GM21367 (cell line): Measurements from ENCODE around the gene TYW5.

Source experiments
- ATAC-seq: cut with Tn5 transposase; IDR thresholded peaks from one replicate; pipeline ENCODE4 v1.9.1; 2021; ENCODE audit not compliant: unreplicated experiment

The TYW5 gene

GRCh38 chr2:199955339-199956061, at the start of gene TYW5, which contains the start of gene MAIP1:
Gene TYW5 (minus strand): TSS chr2:199955491. CDS start chr2:199955470, 21 bp downstream.
Gene MAIP1 (plus strand): TSS chr2:199955582. CDS start chr2:199955799, 217 bp downstream.
- ATAC-seq = peak; percentile 80

GRCh38 chr2:200003444-200003843, 48.2 kb upstream of the TYW5 start:
- ATAC-seq = no peak

GRCh38 chr2:200000444-200001163, 45.3 kb upstream of the TYW5 start:
- no peak for ATAC-seq

GRCh38 chr2:199999166-199999565, 43.9 kb upstream of the TYW5 start:
- ATAC-seq = no peak

- no peak for ATAC-seq
Observed at GRCh38 chr2:199997296-199997695, 42.0 kb upstream of the TYW5 start.

GRCh38 chr2:199994896-199995295, 39.6 kb upstream of the TYW5 start:
- ATAC-seq = no peak

- no peak for ATAC-seq
Observed at GRCh38 chr2:199994371-199994770, 39.1 kb upstream of the TYW5 start.

- ATAC-seq = no peak
Observed at GRCh38 chr2:199992296-199992695, 37.0 kb upstream of the TYW5 start.

- ATAC-seq = no peak
Observed at GRCh38 chr2:199991691-199992090, 36.4 kb upstream of the TYW5 start.

- no peak for ATAC-seq
Observed at GRCh38 chr2:199989822-199990221, 34.5 kb upstream of the TYW5 start.

GRCh38 chr2:199988151-199988550, 32.9 kb upstream of the TYW5 start:
- no peak for ATAC-seq

GRCh38 chr2:199987586-199987985, 32.3 kb upstream of the TYW5 start:
- no peak for ATAC-seq

- peak; percentile 88 for ATAC-seq
Observed at GRCh38 chr2:199985625-199986207, 30.4 kb upstream of the TYW5 start.

- no peak for ATAC-seq
Observed at GRCh38 chr2:199984755-199985154, 29.5 kb upstream of the TYW5 start.

GRCh38 chr2:199984159-199984558, 28.9 kb upstream of the TYW5 start:
- ATAC-seq = no peak

GRCh38 chr2:199983534-199983933, 28.2 kb upstream of the TYW5 start:
- ATAC-seq = no peak

- ATAC-seq = no peak
Observed at GRCh38 chr2:199982126-199982843, 27.0 kb upstream of the TYW5 start.

GRCh38 chr2:199979832-199980628, 24.7 kb upstream of the TYW5 start:
- peak; percentile 37 for ATAC-seq

GRCh38 chr2:199979398-199979797, 24.1 kb upstream of the TYW5 start:
- no peak for ATAC-seq

- peak; percentile 42 for ATAC-seq
Observed at GRCh38 chr2:199977984-199978415, 22.7 kb upstream of the TYW5 start.
